T-helper 2 cell (primary cell): ENCODE measurements around the gene NDN.

Source experiments
- DNase-seq, 5 experiments: peaks; one replicate each; pipeline versions ENCODE4 v3.0.0 to v3.0.0-alpha.2; 2012 to 2022

NDN gene

DNA sequence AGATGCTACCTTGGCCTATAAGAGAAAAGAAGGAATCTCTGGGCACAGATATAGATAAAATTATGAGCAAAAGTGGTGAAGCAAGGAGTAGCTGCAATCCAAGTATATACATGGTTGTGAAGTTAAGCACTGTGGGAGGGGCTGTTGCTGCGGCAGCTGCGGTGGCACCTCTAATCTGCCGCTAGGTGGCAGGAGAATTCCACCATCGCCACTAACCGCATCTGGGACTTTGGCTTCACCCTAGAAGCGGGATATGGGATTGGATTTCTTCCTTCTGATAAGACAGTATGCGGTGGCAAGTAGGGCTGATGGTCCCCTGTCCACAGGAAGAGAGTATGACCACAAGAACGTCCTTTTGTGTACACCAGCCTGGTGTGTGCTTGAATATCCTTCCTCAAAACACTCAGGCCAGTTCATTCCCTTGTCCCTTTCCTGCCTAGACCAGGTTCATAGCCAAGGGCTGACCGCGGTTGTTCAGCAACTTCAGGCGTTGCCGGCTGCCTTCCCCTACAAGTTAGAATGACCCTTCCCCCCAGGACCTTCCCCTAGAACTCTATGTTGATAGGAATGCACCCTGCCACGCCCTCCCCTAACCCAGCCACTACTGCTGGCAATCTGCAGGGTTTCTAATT lies 44.6 kb downstream of the NDN start:
- peak in 1 of 5 experiments; percentile 44 for DNase-seq
